Gastrocnemius medialis (tissue), 4 donors: ENCODE measurements around the gene RBM46.

Source experiments
- POLR2A ChIP-seq, 2 donors: fragments of 450-650 bp; IDR thresholded peaks; one replicate each; pipeline ENCODE4 v1.6.1; 2017; ENCODE audit warnings: antibody characterized with exemption in 2 of 2, mild to moderate bottlenecking in 2 of 2, moderate library complexity in 2 of 2
- TF ChIP-seq, protein P1 (sequence below), 5 experiments: fragments of 450-650 bp in 3 of 5; fragments of 200-600 bp in 2 of 5; sonication (generic) in 2 of 5; IDR thresholded peaks in 4 of 5; conservative IDR thresholded peaks in 1 of 5; 1 replicate in 4 of 5; 2 replicates in 1 of 5; pipeline ENCODE4 v1.5.1; 2016 to 2019; ENCODE audit warnings: antibody characterized with exemption in 5 of 5, mild to moderate bottlenecking in 3 of 5, moderate library complexity in 3 of 5

DNA sequence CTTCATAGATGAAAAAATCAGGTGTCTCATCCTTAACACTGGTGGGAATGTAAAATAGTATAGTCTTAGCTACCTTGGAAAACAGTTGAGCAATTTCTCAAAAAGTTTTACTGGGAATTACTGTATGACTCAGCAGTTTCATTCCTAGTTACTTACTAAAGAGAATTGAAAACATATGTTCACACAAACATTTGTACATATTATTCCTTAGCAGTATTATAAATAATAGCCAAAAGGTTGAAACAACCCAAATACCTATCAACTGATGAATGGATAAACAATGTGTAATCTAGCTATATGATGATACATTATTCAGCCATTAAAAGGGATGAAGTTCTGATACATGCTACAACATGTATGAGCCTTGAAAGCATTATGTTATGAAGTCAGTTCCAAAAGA is 41.7 kb downstream of the RBM46 start:
- no peak for TF ChIP-seq POLR2A (IDR thresholded peaks at IDR 0.05)
- TF ChIP-seq, protein P1, sequence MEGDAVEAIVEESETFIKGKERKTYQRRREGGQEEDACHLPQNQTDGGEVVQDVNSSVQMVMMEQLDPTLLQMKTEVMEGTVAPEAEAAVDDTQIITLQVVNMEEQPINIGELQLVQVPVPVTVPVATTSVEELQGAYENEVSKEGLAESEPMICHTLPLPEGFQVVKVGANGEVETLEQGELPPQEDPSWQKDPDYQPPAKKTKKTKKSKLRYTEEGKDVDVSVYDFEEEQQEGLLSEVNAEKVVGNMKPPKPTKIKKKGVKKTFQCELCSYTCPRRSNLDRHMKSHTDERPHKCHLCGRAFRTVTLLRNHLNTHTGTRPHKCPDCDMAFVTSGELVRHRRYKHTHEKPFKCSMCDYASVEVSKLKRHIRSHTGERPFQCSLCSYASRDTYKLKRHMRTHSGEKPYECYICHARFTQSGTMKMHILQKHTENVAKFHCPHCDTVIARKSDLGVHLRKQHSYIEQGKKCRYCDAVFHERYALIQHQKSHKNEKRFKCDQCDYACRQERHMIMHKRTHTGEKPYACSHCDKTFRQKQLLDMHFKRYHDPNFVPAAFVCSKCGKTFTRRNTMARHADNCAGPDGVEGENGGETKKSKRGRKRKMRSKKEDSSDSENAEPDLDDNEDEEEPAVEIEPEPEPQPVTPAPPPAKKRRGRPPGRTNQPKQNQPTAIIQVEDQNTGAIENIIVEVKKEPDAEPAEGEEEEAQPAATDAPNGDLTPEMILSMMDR (IDR thresholded peaks at IDR 0.05 in 4 of 5, conservative IDR thresholded peaks at IDR 0.05 in 1 of 5): no peak
